HEK293 (cell line): ENCODE data around the gene AVEN.

Experiments used
- CTCF ChIP-seq: fragments of 450-650 bp; formaldehyde crosslinking; IDR thresholded peaks from 2 replicates; pipeline ENCODE4 v1.5.1; 2016; ENCODE audit warnings: missing biosample characterization, missing genetic modification characterization
- HOXD13 ChIP-seq: sonication (generic); formaldehyde crosslinking; IDR thresholded peaks from 2 replicates; pipeline ENCODE4 v1.8.0; 2022; ENCODE audit warnings: missing genetic modification reagents, borderline replicate concordance
- REST ChIP-seq: fragments of 450-650 bp; formaldehyde crosslinking; IDR thresholded peaks from 2 replicates; pipeline ENCODE4 v1.5.1; 2016; ENCODE audit warnings: missing biosample characterization, missing genetic modification characterization
- ZNF248 ChIP-seq: fragments of 450-650 bp; formaldehyde crosslinking; IDR thresholded peaks from 2 replicates; pipeline ENCODE4 v1.5.1; 2017; ENCODE audit warnings: missing biosample characterization, missing genetic modification characterization
- ZNF266 ChIP-seq: fragments of 450-650 bp; formaldehyde crosslinking; IDR thresholded peaks from 2 replicates; pipeline ENCODE4 v1.5.1; 2016; ENCODE audit warnings: missing biosample characterization, missing genetic modification characterization, low read depth
- ZNF426 ChIP-seq: fragments of 450-650 bp; formaldehyde crosslinking; IDR thresholded peaks from 2 replicates; pipeline ENCODE4 v1.5.1; 2017; ENCODE audit warnings: missing biosample characterization, missing genetic modification characterization, mild to moderate bottlenecking, inconsistent platforms, moderate library complexity
- ZNF610 ChIP-seq: fragments of 450-650 bp; formaldehyde crosslinking; IDR thresholded peaks from 2 replicates; pipeline ENCODE4 v1.5.1; 2016; ENCODE audit warnings: missing biosample characterization, missing genetic modification characterization, borderline replicate concordance
- ZNF624 ChIP-seq: fragments of 450-650 bp; formaldehyde crosslinking; IDR thresholded peaks from 2 replicates; pipeline ENCODE4 v1.5.1; 2017; ENCODE audit warnings: missing biosample characterization, missing genetic modification characterization
- ZNF785 ChIP-seq: fragments of 450-650 bp; formaldehyde crosslinking; IDR thresholded peaks from 2 replicates; pipeline ENCODE4 v1.5.1; 2016; ENCODE audit warnings: missing biosample characterization, missing genetic modification characterization
- TF ChIP-seq, protein P1 (sequence below): sonication (generic); formaldehyde crosslinking; IDR thresholded peaks from 2 replicates; pipeline ENCODE4 v1.8.1; 2022; ENCODE audit warnings: mild to moderate bottlenecking, moderate library complexity, missing genetic modification reagents

DNA sequence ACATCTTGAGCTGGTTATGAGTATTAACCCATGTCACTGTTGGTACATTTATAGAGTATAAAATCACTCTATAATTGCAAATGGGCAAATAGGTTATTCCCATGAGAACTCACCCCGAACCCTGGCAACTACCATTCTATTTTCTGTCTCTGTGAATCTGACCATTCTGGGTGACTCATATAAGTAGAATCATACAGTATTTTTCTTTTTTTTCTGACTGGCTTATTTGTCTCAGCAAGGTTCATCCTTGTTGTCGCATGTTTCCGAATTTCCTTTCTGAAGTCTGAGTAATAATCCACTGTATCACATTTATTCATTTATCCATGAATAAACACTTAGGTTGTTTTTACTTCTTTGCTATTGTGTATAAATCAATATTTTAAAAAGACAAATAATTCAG, 130.6 kb downstream of the AVEN start:
- TF ChIP-seq ZNF248 (tag by site-specific recombination) = no peak
- TF ChIP-seq REST (tag by site-specific recombination) = no peak
- no peak for TF ChIP-seq ZNF610
- no peak for TF ChIP-seq ZNF785
- no peak for TF ChIP-seq ZNF266 (tag by site-specific recombination)
- TF ChIP-seq HOXD13 (CRISPR knock-in tag) = no peak
- no peak for TF ChIP-seq ZNF426
- TF ChIP-seq, protein P1, sequence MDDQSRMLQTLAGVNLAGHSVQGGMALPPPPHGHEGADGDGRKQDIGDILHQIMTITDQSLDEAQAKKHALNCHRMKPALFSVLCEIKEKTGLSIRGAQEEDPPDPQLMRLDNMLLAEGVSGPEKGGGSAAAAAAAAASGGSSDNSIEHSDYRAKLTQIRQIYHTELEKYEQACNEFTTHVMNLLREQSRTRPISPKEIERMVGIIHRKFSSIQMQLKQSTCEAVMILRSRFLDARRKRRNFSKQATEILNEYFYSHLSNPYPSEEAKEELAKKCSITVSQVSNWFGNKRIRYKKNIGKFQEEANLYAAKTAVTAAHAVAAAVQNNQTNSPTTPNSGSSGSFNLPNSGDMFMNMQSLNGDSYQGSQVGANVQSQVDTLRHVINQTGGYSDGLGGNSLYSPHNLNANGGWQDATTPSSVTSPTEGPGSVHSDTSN (CRISPR knock-in tag) = no peak
- no peak for TF ChIP-seq ZNF624 (tag by site-specific recombination)
- no peak for TF ChIP-seq CTCF (tag by site-specific recombination)
